PFSK-1 (cell line): Measurements from ENCODE around the gene RPL10A.

ENCODE experiments used
- FOXP2 ChIP-seq: optimal IDR thresholded peaks from 2 replicates; pipeline ENCODE3; 2011; ENCODE audit warnings: borderline replicate concordance, control low read depth, inconsistent platforms; ENCODE audit not compliant: insufficient read depth; ENCODE audit errors: extremely low read length, extremely low read depth
- POLR2AphosphoS5 ChIP-seq: IDR thresholded peaks from 2 replicates; pipeline ENCODE4 v1.6.1; 2012; ENCODE audit warnings: low read depth, mild to moderate bottlenecking, control low read depth, low read length, moderate library complexity
- REST ChIP-seq, 2 experiments: IDR thresholded peaks; 2 replicates each; pipeline versions ENCODE4 v1.6.1 to v1.8.0; 2011 to 2012; ENCODE audit warnings: low read depth in 2 of 2, low read length in 2 of 2, control low read depth in 1 of 2, inconsistent platforms in 1 of 2, mild to moderate bottlenecking in 1 of 2, moderate library complexity in 1 of 2; ENCODE audit not compliant: insufficient read depth in 1 of 2
- SIN3A ChIP-seq: IDR thresholded peaks from 2 replicates; pipeline ENCODE4 v1.6.1; 2012; ENCODE audit warnings: mild to moderate bottlenecking, low read length, moderate library complexity, borderline replicate concordance; ENCODE audit not compliant: insufficient read depth
- TAF1 ChIP-seq: IDR thresholded peaks from 2 replicates; pipeline ENCODE4 v1.6.1; 2012; ENCODE audit warnings: low read length, control low read depth, borderline replicate concordance; ENCODE audit not compliant: insufficient read depth

RPL10A gene

DNA sequence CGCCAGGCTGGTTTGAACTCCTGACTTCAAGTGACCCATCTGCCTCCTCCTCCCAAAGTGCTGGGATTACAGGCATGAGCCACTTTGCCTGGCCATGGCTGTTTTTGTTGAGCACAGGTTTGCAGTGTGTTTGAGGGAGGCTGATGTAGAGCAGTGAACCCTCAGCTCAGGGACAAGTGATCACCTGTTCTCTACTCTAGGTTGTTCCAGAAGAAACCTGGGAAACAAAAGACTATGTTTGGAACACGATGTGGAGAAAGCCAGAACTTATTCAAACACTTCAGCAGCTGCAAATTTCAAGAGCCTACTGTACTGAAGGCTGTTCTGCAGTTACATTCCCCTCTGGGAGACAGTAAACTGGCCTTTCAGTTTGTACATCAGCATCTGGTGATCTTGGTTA is 39.8 kb downstream of the RPL10A start:
- TF ChIP-seq SIN3A = no peak
- TF ChIP-seq REST (IDR thresholded peaks at IDR 0.05; ENCODE audit: insufficient read depth in 1 of 2, low read depth in 2 of 2, low read length in 2 of 2) = no peak
- no peak for TF ChIP-seq FOXP2
- no peak for TF ChIP-seq POLR2AphosphoS5
- TF ChIP-seq TAF1 = no peak

DNA sequence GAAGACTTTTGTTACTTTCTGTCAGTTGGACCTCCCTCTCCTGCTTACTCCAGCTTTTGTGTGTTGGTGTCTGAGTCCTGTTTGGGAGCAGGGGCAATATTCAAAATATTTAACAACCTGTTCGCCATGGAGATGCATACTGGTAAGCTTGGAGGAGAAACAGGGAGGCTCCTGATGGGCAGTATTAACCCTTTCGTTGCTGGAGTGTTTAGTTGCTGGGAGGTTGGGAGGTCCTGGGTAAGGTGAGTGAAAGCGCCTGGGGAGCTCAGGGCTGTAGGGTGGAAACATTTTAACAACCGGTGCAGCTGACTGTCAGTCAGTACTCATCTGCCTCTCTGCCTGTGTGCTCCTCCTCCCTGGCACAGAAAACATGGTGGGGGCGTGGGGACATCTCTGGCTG is 40.3 kb downstream of the RPL10A start:
- no peak for TF ChIP-seq REST (IDR thresholded peaks at IDR 0.05; ENCODE audit: insufficient read depth in 1 of 2, low read depth in 2 of 2, low read length in 2 of 2)
- TF ChIP-seq POLR2AphosphoS5 = no peak
- no peak for TF ChIP-seq TAF1
- no peak for TF ChIP-seq FOXP2
- no peak for TF ChIP-seq SIN3A

- TF ChIP-seq TAF1 (no peak), REST (IDR thresholded peaks at IDR 0.05; ENCODE audit: insufficient read depth in 1 of 2, low read depth in 2 of 2, low read length in 2 of 2) (no peak), SIN3A (no peak), POLR2AphosphoS5 (no peak), FOXP2 (no peak)
These were observed 42.8 kb downstream of the RPL10A start for GRCh38 chr6:35510916-35511561.

- no peak for TF ChIP-seq SIN3A
- TF ChIP-seq FOXP2 = no peak
- TF ChIP-seq REST (IDR thresholded peaks at IDR 0.05; ENCODE audit: insufficient read depth in 1 of 2, low read depth in 2 of 2, low read length in 2 of 2) = no peak
- TF ChIP-seq TAF1 = no peak
- no peak for TF ChIP-seq POLR2AphosphoS5
These were observed 43.4 kb downstream of the RPL10A start for GRCh38 chr6:35511562-35511941.

GRCh38 chr6:35512006-35512405 is 43.8 kb downstream of the RPL10A start:
- no peak for TF ChIP-seq TAF1
- no peak for TF ChIP-seq SIN3A
- no peak for TF ChIP-seq FOXP2
- no peak for TF ChIP-seq POLR2AphosphoS5
